PFSK-1 (cell line): Measurements from ENCODE around the gene ZBTB38. TPM values are rescaled to one million over a fixed set of nuclear protein-coding genes. Genes with fewer than 3 reads are reported as not detected.
A peak's percentile ranks its signal among the peaks of the same experiment; 100 is the strongest.

Experiments
- FOXP2 ChIP-seq: optimal IDR thresholded peaks from 2 replicates; pipeline ENCODE3; 2011; ENCODE audit warnings: borderline replicate concordance, control low read depth, inconsistent platforms; ENCODE audit not compliant: insufficient read depth; ENCODE audit errors: extremely low read length, extremely low read depth
- POLR2AphosphoS5 ChIP-seq: IDR thresholded peaks from 2 replicates; pipeline ENCODE4 v1.6.1; 2012; ENCODE audit warnings: low read depth, mild to moderate bottlenecking, control low read depth, low read length, moderate library complexity
- REST ChIP-seq, 2 experiments: IDR thresholded peaks; 2 replicates each; pipeline versions ENCODE4 v1.6.1 to v1.8.0; 2011 to 2012; ENCODE audit warnings: low read depth in 2 of 2, low read length in 2 of 2, control low read depth in 1 of 2, inconsistent platforms in 1 of 2, mild to moderate bottlenecking in 1 of 2, moderate library complexity in 1 of 2; ENCODE audit not compliant: insufficient read depth in 1 of 2
- SIN3A ChIP-seq: IDR thresholded peaks from 2 replicates; pipeline ENCODE4 v1.6.1; 2012; ENCODE audit warnings: mild to moderate bottlenecking, low read length, moderate library complexity, borderline replicate concordance; ENCODE audit not compliant: insufficient read depth
- TAF1 ChIP-seq: IDR thresholded peaks from 2 replicates; pipeline ENCODE4 v1.6.1; 2012; ENCODE audit warnings: low read length, control low read depth, borderline replicate concordance; ENCODE audit not compliant: insufficient read depth
- polyA plus RNA-seq: library from polyadenylated mRNA; unstranded; fragments of >200 nt; gene quantifications from one replicate; pipeline ENCODE4 v1.2.1, GENCODE V29; 2012; ENCODE audit warnings: low read depth, missing spikeins; ENCODE audit not compliant: insufficient read length

The ZBTB38 gene
- 23.3 TPM for polyA plus RNA-seq

- TF ChIP-seq SIN3A (no peak), POLR2AphosphoS5 (peak; percentile 38), REST (IDR thresholded peaks at IDR 0.05; ENCODE audit: insufficient read depth in 1 of 2, low read depth in 2 of 2, low read length in 2 of 2) (no peak), TAF1 (0 out of 2 replicates have a peak, but pooled peaks have one; percentile 48), FOXP2 (peak; percentile 62)
These were observed at the start of gene ZBTB38 for GRCh38 chr3:141368062-141368924. ZBTB38 (plus strand) TSS chr3:141368504; CDS start chr3:141442389, 73,885 bp downstream.

- TF ChIP-seq REST (IDR thresholded peaks at IDR 0.05; ENCODE audit: insufficient read depth in 1 of 2, low read depth in 2 of 2, low read length in 2 of 2) (no peak), SIN3A (no peak), FOXP2 (no peak), POLR2AphosphoS5 (no peak), TAF1 (no peak)
These were observed 47.8 kb upstream of the ZBTB38 start for GRCh38 chr3:141320399-141321108.

GRCh38 chr3:141321109-141321497 is 47.2 kb upstream of the ZBTB38 start:
- TF ChIP-seq SIN3A (no peak), FOXP2 (no peak), POLR2AphosphoS5 (no peak), TAF1 (no peak), REST (IDR thresholded peaks at IDR 0.05; ENCODE audit: insufficient read depth in 1 of 2, low read depth in 2 of 2, low read length in 2 of 2) (no peak)

- TF ChIP-seq REST (IDR thresholded peaks at IDR 0.05; ENCODE audit: insufficient read depth in 1 of 2, low read depth in 2 of 2, low read length in 2 of 2) (no peak), SIN3A (no peak), TAF1 (no peak), POLR2AphosphoS5 (no peak), FOXP2 (no peak)
These were observed 44.2 kb upstream of the ZBTB38 start for GRCh38 chr3:141323936-141324704.
